Endothelial cell (in vitro differentiated cells): ENCODE measurements around the gene TRIM56. TPM values are rescaled to one million over a fixed set of nuclear protein-coding genes. Genes with fewer than 3 reads are reported as not detected.
"Not testable (repeated sequence)": the region's sequence is repeated elsewhere in the genome, so short reads cannot be mapped to it uniquely, and the experiment has no call there.

ENCODE experiments used
- DNase-seq: peaks from one replicate; pipeline ENCODE4 v3.0.0; 2021; ENCODE audit warnings: low spot score
- H3K27ac Mint-ChIP-seq: one replicate; pipeline ENCODE4 v1.8.0; 2021; ENCODE audit warnings: mixed read lengths, inconsistent platforms; ENCODE audit not compliant: unreplicated experiment
- H3K27me3 Mint-ChIP-seq: one replicate; pipeline ENCODE4 v1.8.0; 2021; ENCODE audit warnings: mild to moderate bottlenecking, moderate library complexity, mixed read lengths, inconsistent platforms; ENCODE audit not compliant: unreplicated experiment
- H3K36me3 Mint-ChIP-seq: one replicate; pipeline ENCODE4 v1.8.0; 2021; ENCODE audit warnings: mild to moderate bottlenecking, low read depth, mixed read lengths, inconsistent platforms; ENCODE audit not compliant: unreplicated experiment
- H3K4me1 Mint-ChIP-seq: one replicate; pipeline ENCODE4 v1.8.0; 2021; ENCODE audit warnings: mild to moderate bottlenecking, mixed read lengths, inconsistent platforms; ENCODE audit not compliant: unreplicated experiment
- H3K4me3 Mint-ChIP-seq: one replicate; pipeline ENCODE4 v1.8.0; 2021; ENCODE audit warnings: mild to moderate bottlenecking, mixed read lengths, inconsistent platforms; ENCODE audit not compliant: unreplicated experiment
- H3K9me3 Mint-ChIP-seq: one replicate; pipeline ENCODE4 v1.8.0; 2021; ENCODE audit warnings: mixed read lengths, inconsistent platforms; ENCODE audit not compliant: unreplicated experiment
- long read RNA-seq: library from polyadenylated mRNA; unstranded; transcript quantifications from one replicate; pipeline ENCODE4 v2.0.0, GENCODE V29; 2020; ENCODE audit not compliant: unreplicated experiment
- total RNA-seq: library from RNA; stranded (reverse); fragmentation: NEBNext Ultra II Directional; extraction: Animal tissue kit (Norgen Biotek cat#: 25700); gene quantifications from one replicate; pipeline ENCODE4 v1.2.1, GENCODE V29; 2021; ENCODE audit not compliant: unreplicated experiment
- TF ChIP-seq, protein P1 (sequence below): fragments of 200-600 bp; sonication (generic); IDR thresholded peaks from one replicate; pipeline ENCODE4 v1.5.0; 2021; ENCODE audit warnings: antibody characterized with exemption; ENCODE audit not compliant: unreplicated experiment

Gene TRIM56
- 5.3 TPM for total RNA-seq
- long read RNA-seq, full-length matches to known transcripts, result 1 of 2 reads
- long read RNA-seq, partial matches to known transcripts, result 0 of 2 reads
- long read RNA-seq, other reads (novel, unspliced or antisense), result 1 of 2 reads

DNA sequence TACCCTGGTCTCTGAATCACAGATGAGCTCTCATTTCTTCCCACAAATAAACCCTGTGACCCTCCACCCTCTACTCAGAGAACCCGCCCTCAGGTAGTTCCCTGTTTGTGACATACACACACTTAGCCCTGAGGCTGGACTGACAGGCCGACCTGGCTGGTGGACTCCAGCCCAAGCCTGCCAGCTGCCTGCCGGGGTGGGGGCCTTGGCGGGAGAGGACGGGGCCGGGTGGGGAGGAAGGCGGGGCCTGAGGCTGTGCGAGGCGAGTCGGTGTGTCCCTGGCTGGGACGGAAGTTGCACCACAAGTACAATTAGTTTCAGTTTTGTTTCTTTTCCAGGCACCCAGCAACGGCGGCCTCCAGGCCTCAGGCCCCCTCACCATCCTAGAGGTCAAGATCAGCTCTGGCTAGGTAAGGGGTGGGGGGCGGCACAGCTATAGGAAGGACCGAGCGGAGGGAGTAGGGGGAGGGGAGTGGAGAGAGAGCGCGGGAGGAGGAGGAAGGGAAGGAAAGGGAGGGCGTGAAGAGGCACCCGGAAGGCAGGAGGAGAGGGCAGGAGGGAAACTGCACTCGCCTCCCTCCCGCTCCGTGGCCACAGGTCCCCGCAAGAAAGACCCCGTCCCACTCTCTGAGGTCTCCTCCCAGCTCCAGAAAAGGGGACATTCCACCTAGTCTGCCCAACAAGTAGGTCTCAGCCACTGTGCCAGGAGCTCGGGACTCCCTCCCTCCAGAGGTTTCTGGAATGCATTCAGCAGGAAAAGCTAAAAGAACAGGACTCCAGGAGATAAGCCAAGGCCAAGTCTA, at the start of gene TRIM56:
Gene TRIM56, plus strand, starts transcription at position 320 of the 803 bp plus-strand sequence. CDS start 1,832 bp downstream, outside the sequence.
- Mint-ChIP-seq H3K9me3 (no peaks in the 10 kb centered on the region), H3K27me3 (peaks cover 3% of the 10 kb centered on the region), H3K27ac (peak within 1 kb of the TSS; percentile 78), H3K4me3 (peak within 1 kb of the TSS; percentile 86), H3K4me1 (peaks cover 10% of the 10 kb centered on the region), H3K36me3 (no peaks in the 10 kb centered on the region)
- DNase-seq, result peak; percentile 46
- TF ChIP-seq, protein P1, sequence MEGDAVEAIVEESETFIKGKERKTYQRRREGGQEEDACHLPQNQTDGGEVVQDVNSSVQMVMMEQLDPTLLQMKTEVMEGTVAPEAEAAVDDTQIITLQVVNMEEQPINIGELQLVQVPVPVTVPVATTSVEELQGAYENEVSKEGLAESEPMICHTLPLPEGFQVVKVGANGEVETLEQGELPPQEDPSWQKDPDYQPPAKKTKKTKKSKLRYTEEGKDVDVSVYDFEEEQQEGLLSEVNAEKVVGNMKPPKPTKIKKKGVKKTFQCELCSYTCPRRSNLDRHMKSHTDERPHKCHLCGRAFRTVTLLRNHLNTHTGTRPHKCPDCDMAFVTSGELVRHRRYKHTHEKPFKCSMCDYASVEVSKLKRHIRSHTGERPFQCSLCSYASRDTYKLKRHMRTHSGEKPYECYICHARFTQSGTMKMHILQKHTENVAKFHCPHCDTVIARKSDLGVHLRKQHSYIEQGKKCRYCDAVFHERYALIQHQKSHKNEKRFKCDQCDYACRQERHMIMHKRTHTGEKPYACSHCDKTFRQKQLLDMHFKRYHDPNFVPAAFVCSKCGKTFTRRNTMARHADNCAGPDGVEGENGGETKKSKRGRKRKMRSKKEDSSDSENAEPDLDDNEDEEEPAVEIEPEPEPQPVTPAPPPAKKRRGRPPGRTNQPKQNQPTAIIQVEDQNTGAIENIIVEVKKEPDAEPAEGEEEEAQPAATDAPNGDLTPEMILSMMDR, result no peak

DNA sequence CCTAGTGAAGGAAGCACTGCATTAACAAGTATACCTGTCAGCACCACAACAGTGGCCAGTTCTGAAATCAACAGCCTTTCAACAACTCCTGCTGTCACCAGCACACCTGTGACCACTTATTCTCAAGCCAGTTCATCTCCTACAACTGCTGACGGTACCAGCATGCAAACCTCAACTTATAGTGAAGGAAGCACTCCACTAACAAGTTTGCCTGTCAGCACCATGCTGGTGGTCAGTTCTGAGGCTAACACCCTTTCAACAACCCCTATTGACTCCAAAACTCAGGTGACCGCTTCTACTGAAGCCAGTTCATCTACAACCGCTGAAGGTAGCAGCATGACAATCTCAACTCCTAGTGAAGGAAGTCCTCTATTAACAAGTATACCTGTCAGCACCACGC, 49.3 kb upstream of the TRIM56 start:
- TF ChIP-seq, protein P1, result no peak
- Mint-ChIP-seq H3K9me3 (no peaks in the 10 kb centered on the region), H3K27ac (no peak overlapping the region)

GRCh38 chr7:101041283-101041682, 44.0 kb upstream of the TRIM56 start:
- DNase-seq, H3K36me3 Mint-ChIP-seq, H3K27ac Mint-ChIP-seq, H3K4me3 Mint-ChIP-seq, H3K4me1 Mint-ChIP-seq, H3K27me3 Mint-ChIP-seq, H3K9me3 Mint-ChIP-seq: not testable (repeated sequence)

More for the DNA sequence above, 49.3 kb upstream of the TRIM56 start:
- no peaks in the 10 kb centered on the region for H3K4me1 Mint-ChIP-seq
- no peak for DNase-seq
- no peaks in the 10 kb centered on the region for H3K36me3 Mint-ChIP-seq
- no peak overlapping the region for H3K4me3 Mint-ChIP-seq
- H3K27me3 Mint-ChIP-seq, result no peaks in the 10 kb centered on the region

DNA sequence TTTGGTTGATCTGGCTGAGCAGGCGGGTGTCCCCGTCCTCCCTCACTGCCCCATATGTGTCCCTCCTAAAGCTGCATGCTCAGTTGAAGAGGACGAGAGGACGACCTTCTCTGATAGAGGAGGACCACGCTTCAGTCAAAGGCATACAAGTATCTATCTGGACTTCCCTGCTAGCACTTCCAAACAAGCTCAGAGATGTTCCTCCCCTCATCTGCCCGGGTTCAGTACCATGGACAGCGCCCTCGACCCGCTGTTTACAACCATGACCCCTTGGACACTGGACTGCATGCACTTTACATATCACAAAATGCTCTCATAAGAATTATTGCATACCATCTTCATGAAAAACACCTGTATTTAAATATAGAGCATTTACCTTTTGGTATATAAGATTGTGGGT, 26.9 kb upstream of the TRIM56 start:
- TF ChIP-seq, protein P1, result no peak
- H3K27ac Mint-ChIP-seq, result no peak overlapping the region
- H3K36me3 Mint-ChIP-seq, result no peaks in the 10 kb centered on the region
- no peaks in the 10 kb centered on the region for H3K4me1 Mint-ChIP-seq
- no peak overlapping the region for H3K4me3 Mint-ChIP-seq
- DNase-seq, result peak; percentile 78
- H3K9me3 Mint-ChIP-seq, result no peaks in the 10 kb centered on the region
- peaks cover 4% of the 10 kb centered on the region for H3K27me3 Mint-ChIP-seq

DNA sequence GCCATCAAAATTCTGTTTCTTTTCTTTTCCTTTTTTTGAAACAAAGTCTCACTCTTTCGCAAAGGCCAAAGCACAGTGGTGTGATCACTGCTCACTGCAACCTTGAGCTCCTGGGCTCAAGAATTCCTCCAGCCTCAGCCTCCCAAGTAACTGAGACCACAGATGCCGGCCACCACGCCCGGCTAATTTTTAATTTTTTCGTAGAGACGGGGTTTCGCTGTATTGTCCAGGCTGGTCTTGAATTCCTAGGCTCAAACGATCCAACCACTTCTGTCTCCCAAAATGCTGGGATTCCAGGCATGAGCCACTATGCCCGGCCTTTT, 25.7 kb upstream of the TRIM56 start:
- Mint-ChIP-seq H3K27ac (no peak overlapping the region), H3K4me1 (no peaks in the 10 kb centered on the region), H3K27me3 (peaks cover 3% of the 10 kb centered on the region), H3K4me3 (no peak overlapping the region), H3K9me3 (no peaks in the 10 kb centered on the region), H3K36me3 (no peaks in the 10 kb centered on the region)
- no peak for DNase-seq
- TF ChIP-seq, protein P1, result no peak
